Measurements from ENCODE around the gene CAMK2B.

The CAMK2B gene

DNA sequence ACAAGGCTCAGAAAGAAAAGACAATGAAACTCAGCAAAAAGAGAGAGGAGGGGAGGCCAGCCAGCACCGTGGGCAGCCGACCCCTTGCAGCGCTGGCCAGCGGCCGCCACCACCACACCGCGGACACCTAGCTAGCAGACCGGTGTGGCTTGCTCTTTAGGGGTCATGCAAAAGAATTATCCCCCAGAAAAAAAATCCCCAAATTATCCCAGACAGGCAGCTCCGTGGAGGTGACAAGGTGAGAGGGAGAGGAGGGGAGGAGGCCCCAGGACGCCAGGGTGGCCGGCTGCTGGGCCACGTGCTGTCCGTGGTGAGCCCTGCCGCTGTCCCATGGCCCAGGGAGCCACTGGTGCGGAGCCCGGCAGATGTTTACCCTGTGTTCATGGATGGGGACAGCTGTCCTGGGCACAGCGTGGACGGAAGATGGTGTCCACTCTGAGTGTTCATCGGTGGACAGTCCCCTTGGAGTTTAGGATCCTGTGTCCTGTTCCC lies 108.1 kb downstream of the CAMK2B start:
- TF ChIP-seq, protein P1, sequence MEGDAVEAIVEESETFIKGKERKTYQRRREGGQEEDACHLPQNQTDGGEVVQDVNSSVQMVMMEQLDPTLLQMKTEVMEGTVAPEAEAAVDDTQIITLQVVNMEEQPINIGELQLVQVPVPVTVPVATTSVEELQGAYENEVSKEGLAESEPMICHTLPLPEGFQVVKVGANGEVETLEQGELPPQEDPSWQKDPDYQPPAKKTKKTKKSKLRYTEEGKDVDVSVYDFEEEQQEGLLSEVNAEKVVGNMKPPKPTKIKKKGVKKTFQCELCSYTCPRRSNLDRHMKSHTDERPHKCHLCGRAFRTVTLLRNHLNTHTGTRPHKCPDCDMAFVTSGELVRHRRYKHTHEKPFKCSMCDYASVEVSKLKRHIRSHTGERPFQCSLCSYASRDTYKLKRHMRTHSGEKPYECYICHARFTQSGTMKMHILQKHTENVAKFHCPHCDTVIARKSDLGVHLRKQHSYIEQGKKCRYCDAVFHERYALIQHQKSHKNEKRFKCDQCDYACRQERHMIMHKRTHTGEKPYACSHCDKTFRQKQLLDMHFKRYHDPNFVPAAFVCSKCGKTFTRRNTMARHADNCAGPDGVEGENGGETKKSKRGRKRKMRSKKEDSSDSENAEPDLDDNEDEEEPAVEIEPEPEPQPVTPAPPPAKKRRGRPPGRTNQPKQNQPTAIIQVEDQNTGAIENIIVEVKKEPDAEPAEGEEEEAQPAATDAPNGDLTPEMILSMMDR (IDR thresholded peaks at IDR 0.05; ENCODE audit: borderline replicate concordance, insufficient read depth, low read depth, low read length) = no peak

DNA sequence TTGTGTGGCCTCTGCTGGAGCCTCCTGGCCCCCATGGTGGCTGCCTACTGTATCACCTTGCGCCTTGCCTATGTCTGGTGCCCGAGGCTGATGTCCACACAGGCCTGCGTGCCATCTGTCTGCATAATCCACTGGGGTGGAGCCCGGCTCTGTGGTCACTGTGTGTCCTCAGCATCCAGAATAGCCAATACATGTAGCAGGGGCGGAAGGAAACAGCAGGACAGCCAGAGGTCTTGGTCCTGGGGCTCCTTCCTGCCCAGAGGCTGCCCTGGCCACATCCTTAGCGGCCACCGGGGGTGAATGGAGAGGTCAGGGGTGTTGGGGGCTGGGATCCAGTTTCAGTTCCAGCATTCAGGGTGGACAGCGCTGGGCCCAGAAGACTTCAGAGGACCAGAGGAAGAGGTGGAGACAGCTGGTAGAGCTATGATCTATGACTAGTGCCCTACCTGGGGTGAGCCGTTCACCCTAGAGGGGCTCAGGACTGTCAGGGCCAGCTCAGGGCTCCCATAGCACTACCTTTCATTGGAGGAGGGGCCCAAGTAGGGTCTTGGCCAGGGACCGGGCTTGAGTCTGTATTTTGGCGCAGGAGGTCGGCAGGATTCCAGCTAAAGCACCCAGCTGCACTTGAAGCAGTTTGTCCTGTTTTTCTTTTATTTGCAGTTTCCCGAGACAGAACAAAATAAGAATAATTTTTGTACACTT lies 108.7 kb downstream of the CAMK2B start:
- TF ChIP-seq, protein P1 (IDR thresholded peaks at IDR 0.05; ENCODE audit: borderline replicate concordance, insufficient read depth, low read depth, low read length) = no peak
- no peak overlapping the region for H3K4me3 ChIP-seq (ENCODE audit: low read depth, low read length)

More for the DNA sequence above, 108.1 kb downstream of the CAMK2B start:
- H3K4me3 ChIP-seq (ENCODE audit: low read depth, low read length) = no peak overlapping the region

DNA sequence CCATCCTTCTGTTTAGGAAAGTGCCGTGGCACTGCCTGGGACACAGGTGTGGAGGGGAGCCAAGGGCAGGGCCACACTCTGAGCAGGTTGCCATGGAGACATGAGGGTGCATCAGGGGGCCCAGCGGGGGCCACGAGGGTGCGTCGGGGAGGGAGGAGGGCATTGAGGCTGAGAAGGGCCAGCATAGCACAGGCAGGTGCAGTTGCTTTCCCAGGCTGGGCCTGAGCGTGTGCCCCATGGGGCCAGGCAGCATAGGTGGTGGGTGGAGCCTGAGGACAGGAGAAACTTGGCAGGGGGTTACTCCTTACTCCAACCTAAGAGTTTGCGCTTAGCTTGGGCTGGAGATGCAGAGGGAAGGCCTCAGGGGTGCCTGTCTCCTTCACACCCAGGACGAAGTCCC lies 109.4 kb downstream of the CAMK2B start:
- TF ChIP-seq, protein P1 (IDR thresholded peaks at IDR 0.05; ENCODE audit: borderline replicate concordance, insufficient read depth, low read depth, low read length) = no peak

DNA sequence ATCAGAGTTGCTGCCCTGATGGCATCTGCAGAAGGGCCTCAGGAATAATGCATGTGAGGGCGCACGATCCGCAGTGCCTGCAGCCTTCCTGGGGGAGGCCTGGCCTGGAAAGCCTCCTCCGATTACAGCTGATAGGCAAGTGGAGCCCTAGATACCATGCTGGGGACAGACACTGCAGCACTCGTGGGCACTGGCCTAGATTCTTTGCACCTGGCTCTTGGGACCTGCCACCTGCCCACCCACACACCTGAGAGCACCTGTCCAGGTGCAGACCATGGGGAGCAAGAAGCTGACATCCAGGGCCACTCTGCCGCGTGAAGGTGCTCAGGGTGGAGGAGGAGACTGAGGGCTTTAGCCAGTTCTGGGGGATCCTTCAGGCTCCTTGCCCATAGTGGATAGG lies 109.9 kb downstream of the CAMK2B start:
- H3K4me3 ChIP-seq (ENCODE audit: low read depth, low read length) = no peak overlapping the region
- TF ChIP-seq, protein P1 (IDR thresholded peaks at IDR 0.05; ENCODE audit: borderline replicate concordance, insufficient read depth, low read depth, low read length) = no peak

More for the DNA sequence above, 109.4 kb downstream of the CAMK2B start:
- H3K4me3 ChIP-seq (ENCODE audit: low read depth, low read length) = no peak overlapping the region

DNA sequence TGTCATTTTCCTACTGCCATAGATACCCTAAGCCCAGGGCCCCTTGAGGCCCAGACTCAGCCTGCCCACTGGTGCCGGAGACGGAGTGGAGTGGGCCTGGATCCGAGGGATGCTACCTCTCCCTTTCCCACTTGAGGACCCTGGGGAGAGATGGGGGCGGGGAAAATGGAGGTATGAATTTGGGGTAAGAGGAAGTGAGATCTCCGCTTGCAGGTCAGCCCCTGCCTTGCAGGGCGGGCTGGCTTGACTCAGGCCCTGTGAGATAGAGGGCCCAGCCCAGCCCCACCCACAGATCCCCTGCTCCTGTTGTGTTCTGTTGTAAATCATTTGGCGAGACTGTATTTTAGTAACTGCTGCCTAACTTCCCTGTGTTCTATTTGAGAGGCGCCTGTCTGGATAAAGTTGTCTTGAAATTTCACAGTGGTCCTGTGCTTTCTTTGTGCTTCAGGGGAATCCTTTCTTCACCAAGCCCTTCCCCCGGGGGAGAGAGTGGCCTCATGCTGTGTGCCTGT lies 111.5 kb downstream of the CAMK2B start:
- TF ChIP-seq, protein P1 (IDR thresholded peaks at IDR 0.05; ENCODE audit: borderline replicate concordance, insufficient read depth, low read depth, low read length) = no peak
- H3K4me3 ChIP-seq (ENCODE audit: low read depth, low read length) = no peak overlapping the region

DNA sequence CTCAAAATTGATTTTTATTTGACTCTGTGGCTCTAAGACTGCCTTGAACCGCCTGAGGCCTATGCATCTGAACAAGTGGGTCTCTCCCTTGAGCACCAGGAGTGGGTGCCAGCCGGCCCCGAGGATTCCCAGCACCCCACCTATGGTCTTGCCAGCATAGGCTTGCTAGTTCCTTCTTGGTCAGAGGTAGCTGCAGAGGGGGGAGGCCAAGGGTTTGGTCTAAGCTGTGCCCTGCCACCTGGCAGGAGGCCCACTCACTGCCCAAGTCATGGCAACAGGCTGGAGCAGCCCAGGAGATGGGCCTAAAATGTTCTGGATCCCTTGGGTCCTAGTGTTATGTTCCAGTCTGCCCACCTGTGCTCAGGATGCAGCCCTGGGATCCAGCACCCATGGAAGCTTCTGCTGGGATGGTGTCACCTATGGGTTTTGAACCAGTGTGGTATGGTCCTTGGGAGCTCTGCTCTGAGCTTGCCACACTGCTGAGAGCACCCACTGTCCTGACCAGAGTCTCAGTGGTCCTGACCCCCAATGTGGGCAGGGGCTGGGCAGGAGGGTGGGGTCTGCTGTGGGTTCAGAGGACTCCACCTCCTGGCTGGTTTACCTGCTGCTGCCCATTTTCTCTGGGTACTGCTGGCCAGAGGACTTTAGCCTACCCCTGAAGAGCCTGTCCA lies 112.1 kb downstream of the CAMK2B start:
- H3K4me3 ChIP-seq (ENCODE audit: low read depth, low read length) = no peak overlapping the region
- TF ChIP-seq, protein P1 (IDR thresholded peaks at IDR 0.05; ENCODE audit: borderline replicate concordance, insufficient read depth, low read depth, low read length) = no peak

Measured in GM12875 (cell line).